IMR-90 (cell line): Measurements from ENCODE around the gene ZNF750.

ENCODE experiments used
- BHLHE40 ChIP-seq: fragments of 150-350 bp; IDR thresholded peaks from 2 replicates; pipeline ENCODE4 v1.6.1; 2016; ENCODE audit warnings: mild to moderate bottlenecking, low read depth, low read length
- RFX5 ChIP-seq: IDR thresholded peaks from 2 replicates; pipeline ENCODE4 v1.8.0; 2012; ENCODE audit warnings: low read depth, mild to moderate bottlenecking, low read length, moderate library complexity
- TF ChIP-seq, protein P1 (sequence below): conservative IDR thresholded peaks from 2 replicates; pipeline ENCODE4 v1.5.1; 2012; ENCODE audit warnings: mild to moderate bottlenecking, low read depth, low read length, improper control_type of control experiment

DNA sequence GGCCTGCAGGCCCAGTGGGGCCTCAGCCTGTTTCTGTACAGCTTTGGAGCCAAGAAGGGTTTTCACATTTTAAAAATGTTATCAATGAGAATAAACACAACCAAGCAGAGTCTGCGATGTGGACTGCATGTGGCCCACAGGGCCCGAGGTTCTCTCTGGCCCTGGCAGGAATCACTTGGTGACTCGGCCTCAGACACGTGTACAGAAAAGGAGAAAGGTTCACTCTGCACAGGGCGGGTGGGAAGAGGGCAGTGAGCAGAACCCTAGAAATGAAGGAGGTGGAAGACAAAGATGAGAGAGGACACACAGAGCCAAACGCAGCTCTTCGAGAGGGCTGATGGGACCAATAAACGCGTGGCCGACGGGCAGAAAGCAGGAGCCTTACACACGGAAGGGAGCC, 11.6 kb upstream of the ZNF750 start:
- TF ChIP-seq BHLHE40, result no peak
- TF ChIP-seq, protein P1, sequence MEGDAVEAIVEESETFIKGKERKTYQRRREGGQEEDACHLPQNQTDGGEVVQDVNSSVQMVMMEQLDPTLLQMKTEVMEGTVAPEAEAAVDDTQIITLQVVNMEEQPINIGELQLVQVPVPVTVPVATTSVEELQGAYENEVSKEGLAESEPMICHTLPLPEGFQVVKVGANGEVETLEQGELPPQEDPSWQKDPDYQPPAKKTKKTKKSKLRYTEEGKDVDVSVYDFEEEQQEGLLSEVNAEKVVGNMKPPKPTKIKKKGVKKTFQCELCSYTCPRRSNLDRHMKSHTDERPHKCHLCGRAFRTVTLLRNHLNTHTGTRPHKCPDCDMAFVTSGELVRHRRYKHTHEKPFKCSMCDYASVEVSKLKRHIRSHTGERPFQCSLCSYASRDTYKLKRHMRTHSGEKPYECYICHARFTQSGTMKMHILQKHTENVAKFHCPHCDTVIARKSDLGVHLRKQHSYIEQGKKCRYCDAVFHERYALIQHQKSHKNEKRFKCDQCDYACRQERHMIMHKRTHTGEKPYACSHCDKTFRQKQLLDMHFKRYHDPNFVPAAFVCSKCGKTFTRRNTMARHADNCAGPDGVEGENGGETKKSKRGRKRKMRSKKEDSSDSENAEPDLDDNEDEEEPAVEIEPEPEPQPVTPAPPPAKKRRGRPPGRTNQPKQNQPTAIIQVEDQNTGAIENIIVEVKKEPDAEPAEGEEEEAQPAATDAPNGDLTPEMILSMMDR, result no peak
- TF ChIP-seq RFX5, result no peak
